Measurements from ENCODE around the gene CFAP299. TPM values are rescaled to one million over a fixed set of nuclear protein-coding genes. Genes with fewer than 3 reads are reported as not detected.

The CFAP299 gene
- total and polyA plus RNA-seq, 7 donors, result 1.4 TPM; not detected in 6

GRCh38 chr4:80540785-80541469 lies 205.4 kb downstream of the CFAP299 start:
- 56 to 77% methylated on average over 5 of the region's 5 CpGs for WGBS, 2 donors
- DNase-seq, result no peak
- Histone ChIP-seq H3K9me3 (no peaks in the 10 kb centered on the region), H3K4me3 (no peak overlapping the region), H3K27ac (no peak overlapping the region), H3K27me3 (no peaks in the 10 kb centered on the region), H3K36me3 (no peaks in the 10 kb centered on the region), H3K4me1 (peaks cover 0 to 18% (median 0%) of the 10 kb centered on the region in 4 donors)
- intact Hi-C loops (cut with DNase I), result no loop called here
- TF ChIP-seq EP300 (IDR thresholded peaks at IDR 0.05), result no peak
- peak in 1 of 4 donors; percentile 20 for TF ChIP-seq POLR2AphosphoS5 (IDR thresholded peaks at IDR 0.05)
- TF ChIP-seq POLR2A (IDR thresholded peaks at IDR 0.05), result no peak
- TF ChIP-seq CTCF (IDR thresholded peaks at IDR 0.05), result no peak

GRCh38 chr4:80542747-80543146 lies 207.2 kb downstream of the CFAP299 start:
- H3K9me3 ChIP-seq, result no peaks in the 10 kb centered on the region
- intact Hi-C loops (cut with DNase I), result no loop called here
- peaks cover 0 to 18% (median 0%) of the 10 kb centered on the region in 4 donors for H3K4me1 ChIP-seq
- TF ChIP-seq POLR2AphosphoS5 (IDR thresholded peaks at IDR 0.05), result no peak
- no peak for TF ChIP-seq CTCF (IDR thresholded peaks at IDR 0.05)
- TF ChIP-seq POLR2A (IDR thresholded peaks at IDR 0.05), result no peak
- no peak for TF ChIP-seq EP300 (IDR thresholded peaks at IDR 0.05)
- H3K27ac ChIP-seq, result no peak overlapping the region
- no peaks in the 10 kb centered on the region for H3K27me3 ChIP-seq
- no peaks in the 10 kb centered on the region for H3K36me3 ChIP-seq
- H3K4me3 ChIP-seq, result no peak overlapping the region
- DNase-seq, result no peak
- WGBS, 2 donors, result 94 to 96% methylated on average over 2 of the region's 2 CpGs

DNA sequence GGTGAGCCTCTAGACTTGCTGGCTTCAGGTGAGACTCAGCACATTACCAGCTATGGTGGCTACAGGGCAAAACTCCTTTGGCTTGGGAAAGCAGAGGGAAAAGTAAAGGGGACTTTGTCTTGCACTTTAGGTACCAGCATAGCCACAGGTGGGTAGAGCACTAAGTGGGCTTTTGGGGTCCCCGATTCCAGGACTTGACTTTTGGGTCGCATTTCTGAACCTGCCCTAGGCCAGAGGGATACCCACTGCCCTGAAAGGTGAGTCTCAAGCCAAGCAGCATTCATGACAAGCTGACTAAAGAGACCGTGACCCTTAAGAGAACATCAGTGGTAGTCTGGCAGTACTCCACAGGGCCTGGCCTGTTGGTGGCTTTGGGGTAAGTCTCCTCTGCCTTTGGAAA lies 224.8 kb downstream of the CFAP299 start:
- Histone ChIP-seq H3K4me1 (no peaks in the 10 kb centered on the region), H3K9me3 (no peaks in the 10 kb centered on the region), H3K27ac (no peak overlapping the region), H3K36me3 (no peaks in the 10 kb centered on the region), H3K27me3 (no peaks in the 10 kb centered on the region), H3K4me3 (no peak overlapping the region)
- intact Hi-C loops (cut with DNase I), result no loop called here
- 95 to 96% methylated on average over 3 of the region's 3 CpGs for WGBS, 2 donors
- no peak for TF ChIP-seq POLR2A (IDR thresholded peaks at IDR 0.05)
- no peak for TF ChIP-seq EP300 (IDR thresholded peaks at IDR 0.05)
- TF ChIP-seq CTCF (IDR thresholded peaks at IDR 0.05), result no peak
- TF ChIP-seq POLR2AphosphoS5 (IDR thresholded peaks at IDR 0.05), result no peak
- no peak for DNase-seq

DNA sequence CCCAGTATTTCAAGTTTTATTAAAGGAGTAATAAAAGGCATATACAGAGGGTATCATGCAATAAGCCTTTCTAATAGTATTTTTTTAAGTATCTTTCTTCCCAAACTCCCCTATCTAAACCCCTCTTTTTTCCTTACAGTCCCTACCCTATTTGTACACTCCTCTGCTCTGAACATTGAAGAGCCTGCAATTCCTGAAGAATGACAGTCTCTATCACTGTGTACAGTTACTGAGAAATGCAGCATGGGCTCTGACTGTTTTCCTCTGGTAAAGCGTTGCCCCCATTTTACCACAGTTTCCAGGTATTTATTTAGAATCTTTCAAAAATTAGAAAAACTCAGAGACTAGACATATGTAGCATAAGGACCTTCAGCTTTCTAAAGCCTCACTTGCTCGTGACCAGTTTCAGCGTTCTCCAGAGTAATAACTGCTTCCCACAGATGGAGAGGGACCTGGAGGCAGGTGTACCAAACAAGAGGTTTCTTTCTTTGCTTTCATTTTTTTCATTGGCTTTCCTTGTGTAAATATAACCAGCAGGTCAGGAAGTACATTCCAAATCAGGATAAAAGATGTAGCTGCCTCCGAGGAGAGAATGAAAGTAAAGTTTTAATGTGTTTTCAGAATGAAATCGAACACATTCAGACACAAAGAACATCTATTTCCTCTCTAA lies 230.8 kb downstream of the CFAP299 start:
- intact Hi-C loops (cut with DNase I), result no loop called here
- no peaks in the 10 kb centered on the region for H3K27me3 ChIP-seq
- H3K4me1 ChIP-seq, result no peaks in the 10 kb centered on the region
- DNase-seq, result no peak
- 19 to 65% methylated on average over 5 of the region's 5 CpGs for WGBS, 2 donors
- H3K9me3 ChIP-seq, result no peaks in the 10 kb centered on the region
- H3K4me3 ChIP-seq, result peak overlapping the region in 3 of 4 donors; percentile 10 to 20 (median 15)
- no peaks in the 10 kb centered on the region for H3K36me3 ChIP-seq
- no peak overlapping the region for H3K27ac ChIP-seq
- TF ChIP-seq POLR2AphosphoS5 (IDR thresholded peaks at IDR 0.05), result no peak
- TF ChIP-seq CTCF (IDR thresholded peaks at IDR 0.05), result no peak
- no peak for TF ChIP-seq POLR2A (IDR thresholded peaks at IDR 0.05)
- TF ChIP-seq EP300 (IDR thresholded peaks at IDR 0.05), result no peak
